NCI-H128 (cell line): Measurements from ENCODE around the gene NOTCH1.

Source experiments
- DNase-seq: peaks from one replicate; lab custom pipeline; 2025; ENCODE audit not compliant: unreplicated experiment; lab: John Stamatoyannopoulos, UW

The NOTCH1 gene

DNA sequence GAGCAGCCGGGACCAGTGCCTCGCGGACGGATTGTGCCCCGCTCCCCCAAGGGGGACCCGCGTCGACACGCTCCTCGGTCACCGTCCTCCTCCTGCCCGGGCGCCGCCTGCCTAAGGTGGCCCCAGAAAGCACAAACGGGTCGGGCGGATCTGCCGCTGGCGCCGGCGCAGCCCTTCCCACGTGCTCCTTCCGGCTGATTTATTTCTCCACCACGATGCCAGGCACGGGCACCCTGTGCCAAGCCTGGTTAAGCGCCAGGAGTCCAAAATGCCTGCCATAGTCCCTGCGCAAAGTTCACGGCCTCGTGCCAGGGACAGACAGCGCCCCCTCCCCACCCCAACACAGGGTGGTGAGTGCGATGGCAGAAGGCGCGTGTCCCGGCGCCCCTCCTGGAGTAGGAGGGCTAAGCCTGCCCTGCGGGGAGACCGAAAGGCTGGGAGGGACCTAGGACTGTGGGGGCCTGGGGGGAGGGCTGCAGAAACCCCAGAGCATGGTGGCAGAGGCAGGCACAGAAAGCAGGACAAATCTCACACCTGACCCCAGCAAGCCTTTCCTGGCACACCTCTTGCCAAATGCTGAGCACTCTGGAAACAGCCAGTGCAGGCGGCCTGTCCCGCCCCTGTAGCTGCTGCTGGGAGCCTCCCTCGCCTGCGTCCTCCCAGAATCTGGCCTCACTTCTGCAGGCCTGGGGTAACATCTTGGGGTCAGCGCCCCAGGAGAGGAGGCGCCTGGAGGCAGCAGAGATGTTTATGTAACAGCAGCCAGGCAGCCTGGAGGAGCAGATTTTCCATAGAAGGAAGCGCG lies 1.1 kb upstream of the NOTCH1 start:
- no peak for DNase-seq

DNA sequence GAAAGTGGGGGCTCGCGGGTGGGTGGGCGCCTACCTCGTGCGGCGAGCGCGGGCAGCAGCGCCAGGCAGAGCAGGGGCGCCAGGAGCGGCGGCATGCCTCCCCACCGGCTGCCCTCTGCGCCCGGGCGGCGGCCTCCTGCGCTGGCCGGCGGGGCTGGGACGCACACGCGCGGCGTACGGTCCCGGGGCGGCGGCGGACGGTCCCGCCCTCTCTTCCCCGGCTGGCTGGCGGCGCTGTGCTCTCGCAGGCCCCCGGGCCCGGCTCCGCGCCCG lies 220 bp downstream of the NOTCH1 start:
- DNase-seq: no peak

DNA sequence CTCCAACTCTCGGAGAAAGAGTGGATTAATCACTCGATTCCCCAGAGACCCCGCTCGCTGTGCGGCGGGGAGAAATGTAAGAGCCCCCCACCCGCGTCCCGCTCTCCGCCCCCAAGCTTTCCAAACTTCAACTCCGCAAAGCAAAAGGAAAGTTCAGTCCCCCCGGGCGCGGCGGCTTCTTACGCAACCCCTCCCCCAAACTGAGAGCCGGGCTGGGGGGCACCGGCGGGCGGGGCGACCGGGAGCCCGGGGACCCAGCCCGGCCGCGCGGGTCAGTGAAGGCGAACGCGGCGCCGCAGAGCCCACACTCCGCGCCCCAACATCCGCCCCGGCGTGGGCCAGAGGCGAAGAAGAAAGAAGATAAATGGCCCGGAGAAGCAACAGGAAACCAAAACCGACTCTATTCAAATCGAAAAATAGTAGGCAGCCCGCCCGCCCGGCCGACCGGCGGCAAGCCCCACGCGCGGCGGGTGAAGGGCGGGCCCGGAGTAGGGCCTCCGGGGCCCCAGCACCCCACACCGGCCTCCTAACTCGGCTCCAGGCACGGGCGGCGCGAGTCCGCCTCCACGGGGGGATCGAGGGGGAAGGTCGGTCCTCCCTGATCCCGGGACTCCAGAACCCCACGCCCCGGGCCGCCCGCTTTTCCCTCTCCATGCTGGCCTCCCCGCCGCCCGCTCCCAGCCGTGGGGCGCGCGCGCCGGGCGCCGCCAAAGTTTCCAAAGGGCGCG lies 720 bp downstream of the NOTCH1 start:
- DNase-seq: no peak

DNA sequence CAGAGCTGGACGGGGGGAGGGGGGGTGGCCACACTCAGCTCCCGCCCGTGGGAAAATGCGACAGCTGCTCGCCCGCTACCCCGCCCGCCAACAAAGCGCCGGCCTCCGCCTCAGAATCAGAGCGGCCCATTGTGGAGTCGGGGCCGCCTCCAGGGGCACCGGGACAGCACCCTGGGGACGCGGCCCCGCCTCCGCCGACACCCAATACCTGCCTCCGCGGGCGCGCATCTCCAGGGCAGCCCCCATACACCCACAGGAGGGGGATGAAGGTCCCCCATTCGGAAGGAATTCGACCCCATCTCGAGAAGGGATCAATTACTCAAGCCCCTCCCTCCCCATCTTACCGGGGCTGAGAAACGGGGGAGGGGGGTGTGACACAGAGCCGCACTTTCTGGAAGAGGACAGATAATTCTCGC lies 1.3 kb downstream of the NOTCH1 start:
- DNase-seq: no peak

DNA sequence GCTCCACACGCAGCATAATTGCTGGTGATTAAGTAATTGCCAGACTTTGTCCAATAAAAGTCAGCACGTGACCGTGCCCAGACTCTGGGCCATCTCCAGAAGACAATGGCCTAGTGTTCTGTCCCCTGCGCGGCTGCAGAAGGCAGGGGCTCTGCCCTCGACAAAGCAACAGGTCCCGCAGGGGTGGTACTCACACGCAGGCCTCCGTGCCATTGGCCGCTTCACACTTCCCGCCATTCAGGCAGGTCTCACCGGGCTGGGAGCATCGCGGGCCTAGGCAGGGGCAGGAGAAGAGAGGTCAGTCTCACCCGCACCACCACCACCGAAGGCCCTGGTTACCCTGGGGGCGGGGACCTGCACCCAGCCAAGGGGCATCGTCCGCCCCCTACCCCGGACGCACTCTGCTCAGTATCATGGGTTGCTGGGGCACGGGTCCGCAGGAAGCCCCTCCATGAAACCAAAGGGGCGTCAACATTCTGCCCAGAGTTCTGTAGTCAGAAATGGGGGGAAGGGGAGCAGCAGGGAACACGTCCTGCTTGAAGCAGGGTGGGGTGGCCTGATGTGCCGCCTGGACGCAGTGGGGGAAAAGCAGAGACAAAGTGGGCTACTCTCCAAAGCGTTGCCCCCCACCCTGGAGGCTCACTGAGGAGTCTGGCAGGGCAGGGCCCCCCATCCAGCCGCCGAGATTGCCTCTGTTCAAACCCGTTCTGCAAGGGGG lies 1.9 kb downstream of the NOTCH1 start:
- no peak for DNase-seq

DNA sequence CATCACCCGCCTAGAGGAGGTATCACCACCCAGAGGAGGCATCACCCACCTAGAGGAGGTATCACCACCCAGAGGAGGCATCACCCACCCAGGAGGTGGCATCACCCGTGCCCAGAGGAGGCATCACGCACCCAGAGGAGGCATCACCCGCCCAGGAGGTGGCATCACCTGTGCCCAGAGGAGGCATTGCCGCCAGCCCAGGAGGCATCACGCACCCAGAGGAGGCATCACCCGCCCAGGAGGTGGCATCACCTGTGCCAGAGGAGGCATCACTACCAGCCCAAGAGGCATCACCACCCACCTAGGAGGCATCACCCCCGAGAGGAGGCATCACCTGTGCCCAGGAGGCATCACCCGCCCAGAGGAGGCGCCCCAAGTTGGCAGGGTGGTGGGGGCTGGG lies 2.6 kb downstream of the NOTCH1 start:
- no peak for DNase-seq

DNA sequence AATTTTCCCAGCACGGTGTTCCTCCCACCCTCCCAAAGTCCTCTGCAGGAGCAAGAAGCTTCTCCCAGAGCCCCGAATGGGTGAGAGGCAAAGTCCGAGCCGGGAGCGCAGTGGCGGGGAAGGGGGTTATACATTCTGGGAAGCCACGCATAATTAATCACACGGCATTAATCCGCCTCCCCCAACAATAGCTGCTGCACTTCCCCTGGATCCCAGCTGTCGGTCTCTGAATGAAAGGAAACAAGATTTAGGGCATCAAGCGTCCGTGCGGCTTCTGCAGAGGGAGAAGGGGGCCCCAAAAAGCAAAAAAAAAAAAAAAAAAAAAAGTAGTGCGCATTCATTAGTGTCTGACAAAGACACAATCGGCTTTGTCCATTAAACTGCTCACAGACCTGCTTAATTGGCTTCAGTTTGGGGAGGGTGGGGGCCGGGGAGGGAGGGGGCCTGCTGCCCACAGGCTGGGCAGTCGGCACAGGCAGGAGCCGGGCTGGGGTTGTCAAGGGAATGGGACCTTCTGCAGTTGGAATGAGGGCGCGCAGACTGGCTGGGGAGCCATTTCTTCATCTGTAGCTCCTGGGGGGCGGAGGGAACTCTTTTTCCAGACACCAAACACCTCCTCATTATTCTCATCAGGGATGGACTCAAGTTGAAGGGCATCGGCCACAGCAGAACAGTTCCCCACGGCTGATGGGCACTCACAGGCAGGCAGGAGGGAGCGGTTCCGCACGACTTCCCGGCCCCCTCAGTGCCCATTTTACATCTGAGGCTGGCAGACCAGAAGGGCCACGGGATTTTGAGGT lies 3.4 kb downstream of the NOTCH1 start:
- no peak for DNase-seq

DNA sequence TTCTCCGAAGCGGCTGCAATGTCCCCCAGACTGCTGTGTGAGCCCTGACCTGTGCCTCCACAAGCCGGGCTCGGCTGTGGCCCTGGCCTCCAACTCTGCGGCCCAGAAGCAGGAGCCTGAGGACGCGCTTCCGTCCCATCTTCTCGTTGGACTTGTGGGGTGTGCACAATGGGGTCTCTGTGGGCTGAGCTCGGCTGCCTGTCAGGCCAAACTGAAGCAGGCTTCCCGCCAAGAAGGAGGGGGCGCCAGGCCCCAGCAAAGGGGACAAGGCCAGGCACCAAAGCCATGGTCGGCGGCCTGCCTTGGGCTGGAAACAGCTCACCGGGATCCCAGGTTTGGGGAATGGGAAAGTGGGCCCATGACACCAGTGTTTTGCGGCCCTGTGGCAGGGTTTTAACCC lies 4.1 kb downstream of the NOTCH1 start:
- no peak for DNase-seq

DNA sequence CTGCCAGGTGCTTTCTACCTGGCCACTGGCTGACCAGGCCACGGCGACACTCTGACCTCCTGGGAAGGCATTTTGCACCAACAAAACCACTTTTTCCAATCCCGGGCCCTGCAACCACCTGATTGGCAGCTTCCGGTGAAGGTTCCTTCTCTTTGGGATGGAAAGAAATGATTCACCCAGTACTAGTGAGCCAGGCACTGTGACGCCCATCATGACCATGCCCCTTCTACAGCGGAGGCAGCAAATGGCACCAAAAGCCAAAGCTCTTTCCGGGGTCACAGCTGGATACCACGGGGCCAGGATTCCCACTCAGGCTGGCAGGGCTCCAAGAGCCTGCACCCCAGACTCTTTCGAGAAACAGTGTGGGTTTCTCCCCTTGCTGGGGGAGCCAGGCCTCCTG lies 4.7 kb downstream of the NOTCH1 start:
- DNase-seq: no peak

DNA sequence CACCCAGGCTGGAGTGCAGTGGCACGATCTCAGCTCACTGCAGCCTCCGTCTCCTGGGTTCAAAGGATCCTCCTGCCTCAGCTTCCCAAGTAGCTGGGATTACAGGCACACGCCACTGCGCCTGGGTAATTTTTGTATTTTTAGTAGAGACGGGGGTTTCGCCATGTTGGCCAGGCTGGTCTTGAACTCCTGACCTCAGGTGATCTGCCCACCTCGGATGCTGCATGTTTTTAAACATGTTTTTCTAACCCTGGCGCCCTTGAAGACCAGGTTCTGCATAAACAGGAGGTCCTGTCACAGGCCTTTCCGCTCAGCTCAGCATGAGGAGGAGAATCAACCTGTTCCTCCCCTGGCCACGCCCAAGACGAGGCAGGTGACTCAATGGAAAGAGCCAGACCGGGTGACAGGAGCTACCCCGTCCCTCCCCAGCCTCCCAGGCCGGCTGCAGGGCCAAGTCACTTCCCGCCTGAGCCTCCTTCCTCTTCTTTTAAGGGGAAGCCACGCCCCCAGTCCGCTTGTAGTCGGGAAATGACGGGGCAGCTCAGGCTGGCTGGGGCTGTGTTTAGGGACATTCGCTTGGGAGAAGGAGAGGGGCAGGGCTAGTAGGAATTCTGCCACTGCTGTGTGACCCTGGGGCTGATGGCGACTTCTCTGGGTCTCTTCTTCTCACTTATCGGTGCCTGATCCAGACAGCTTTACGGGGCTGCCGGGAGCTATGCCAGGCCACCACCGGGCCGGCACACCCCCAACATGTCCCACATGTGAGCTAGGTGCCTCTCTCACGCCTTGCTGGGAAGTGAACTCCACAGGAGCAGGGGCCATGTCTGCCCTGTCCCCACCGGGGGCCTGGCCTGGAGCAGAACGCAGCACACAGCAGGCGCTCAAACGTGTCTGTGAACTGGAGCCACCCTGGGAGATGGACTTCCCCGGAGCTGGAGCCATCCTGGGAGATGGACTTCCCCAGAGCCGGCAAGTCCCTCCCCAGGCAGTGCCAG lies 6.1 kb downstream of the NOTCH1 start:
- DNase-seq: no peak

DNA sequence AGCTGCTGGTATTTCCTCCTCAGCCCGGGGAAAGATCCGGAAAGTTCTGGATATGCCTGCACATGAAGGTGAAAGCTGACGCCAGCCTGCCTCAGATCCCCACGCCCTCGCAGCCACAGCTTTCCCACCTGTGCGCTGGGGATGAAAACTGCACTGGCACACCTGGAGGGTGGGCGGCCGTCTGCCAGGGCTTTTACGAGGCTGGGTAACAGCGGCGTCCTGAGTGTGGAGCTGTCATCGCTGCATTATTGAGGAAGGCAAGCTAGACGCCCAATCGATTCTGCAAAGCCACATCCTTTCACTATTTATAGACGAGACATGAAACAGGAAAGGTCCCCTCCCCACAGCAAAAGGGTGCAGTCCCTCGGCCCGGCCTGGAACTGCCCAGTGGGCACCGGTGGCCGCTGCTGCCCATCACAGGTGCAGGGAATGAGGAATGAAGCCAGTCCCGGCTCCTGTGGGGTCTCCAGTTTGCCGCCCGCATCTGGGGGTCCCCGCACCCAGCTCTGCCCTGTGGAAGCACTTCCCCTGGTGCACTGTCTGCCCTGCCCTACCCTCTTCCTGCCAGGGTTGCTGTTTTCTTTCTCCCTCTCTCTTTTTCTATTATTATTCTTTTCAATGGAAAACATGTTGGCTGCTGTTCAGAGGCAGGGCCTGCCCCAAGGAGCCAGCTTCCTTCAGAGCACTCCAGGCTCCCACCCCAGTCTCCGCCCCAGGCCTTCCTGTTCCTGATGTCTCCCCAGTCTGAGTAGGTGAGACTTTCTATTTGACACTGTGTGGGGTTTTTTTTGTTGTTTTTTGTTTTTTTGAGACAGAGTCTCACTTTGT lies 7.0 kb downstream of the NOTCH1 start:
- DNase-seq: no peak

DNA sequence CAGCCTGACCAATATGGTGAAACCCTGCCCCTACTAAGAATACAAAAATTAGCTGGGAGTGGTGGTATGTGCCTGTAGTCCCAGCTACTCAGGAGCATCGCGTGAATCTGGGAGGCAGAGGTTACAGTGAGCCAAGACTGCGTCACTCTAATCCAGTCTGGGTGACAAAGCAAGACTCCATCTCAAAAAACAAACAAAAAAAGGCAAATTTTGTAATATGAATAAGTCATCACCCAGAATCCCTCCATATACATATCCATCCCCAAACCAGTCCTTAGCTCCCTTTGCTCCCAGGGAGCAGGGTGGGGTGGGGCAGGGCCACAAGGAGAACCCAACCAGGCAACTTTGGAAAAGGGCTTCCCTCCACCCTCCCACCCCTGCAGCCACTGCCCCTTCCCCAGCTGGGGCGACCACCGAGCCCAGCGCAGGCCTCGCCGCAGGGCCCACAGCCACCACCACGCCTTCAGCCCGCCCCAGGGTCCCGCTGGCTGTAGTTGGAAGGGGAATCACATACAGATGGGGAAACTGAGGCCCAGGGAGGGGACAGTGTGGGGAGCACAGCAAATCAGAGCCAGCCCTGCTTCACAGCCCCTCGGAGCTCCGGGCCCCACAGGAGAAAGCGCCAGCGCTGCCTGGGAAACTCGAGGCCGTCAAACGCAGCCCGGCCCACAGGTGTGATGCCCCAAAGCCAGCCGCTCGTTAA lies 7.8 kb downstream of the NOTCH1 start:
- DNase-seq: no peak

DNA sequence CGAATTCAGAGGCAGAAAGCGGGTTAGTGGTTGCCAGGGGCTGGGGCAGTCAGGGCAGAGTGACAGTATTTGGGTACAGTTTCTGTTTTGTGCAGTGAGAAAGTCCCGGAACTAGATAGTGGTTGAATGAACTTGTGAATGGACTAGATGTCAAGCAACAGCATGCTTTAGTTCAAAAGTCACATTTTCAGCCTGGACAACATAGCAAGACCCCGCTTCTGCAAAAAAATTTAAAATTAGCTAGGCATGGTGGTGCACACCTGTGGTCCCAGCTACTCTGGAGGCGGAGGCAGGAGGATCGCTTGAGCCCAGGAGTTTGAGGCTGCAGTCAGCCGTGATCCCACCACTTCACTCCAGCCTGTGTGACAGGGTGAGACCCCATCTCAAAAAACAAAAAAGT lies 8.4 kb downstream of the NOTCH1 start:
- DNase-seq: no peak

DNA sequence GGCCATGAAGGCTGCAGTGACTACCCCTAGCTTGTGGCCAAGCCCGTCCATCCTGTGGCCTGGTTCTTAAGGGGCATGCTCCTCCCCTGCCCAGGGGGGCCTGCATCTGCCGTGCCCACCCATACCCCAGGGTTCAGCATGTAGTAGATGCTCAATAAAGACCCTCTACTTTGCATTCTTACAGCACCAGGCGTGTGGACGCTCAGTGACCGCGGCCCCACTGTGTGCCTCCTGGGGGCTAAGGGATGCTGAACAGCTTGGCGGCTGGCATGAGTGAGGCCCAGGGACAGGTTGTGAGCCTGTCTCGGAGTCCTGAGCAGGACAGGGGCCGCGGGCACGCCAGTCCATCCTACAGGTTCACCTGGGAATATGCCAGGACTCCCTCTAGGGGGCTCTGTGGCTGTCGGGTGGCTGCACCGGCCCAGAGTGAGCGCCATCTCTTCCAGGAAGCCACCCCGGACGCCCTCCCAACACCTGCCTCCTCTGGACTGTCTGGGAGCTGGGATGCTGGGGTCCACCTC lies 9.1 kb downstream of the NOTCH1 start:
- no peak for DNase-seq

DNA sequence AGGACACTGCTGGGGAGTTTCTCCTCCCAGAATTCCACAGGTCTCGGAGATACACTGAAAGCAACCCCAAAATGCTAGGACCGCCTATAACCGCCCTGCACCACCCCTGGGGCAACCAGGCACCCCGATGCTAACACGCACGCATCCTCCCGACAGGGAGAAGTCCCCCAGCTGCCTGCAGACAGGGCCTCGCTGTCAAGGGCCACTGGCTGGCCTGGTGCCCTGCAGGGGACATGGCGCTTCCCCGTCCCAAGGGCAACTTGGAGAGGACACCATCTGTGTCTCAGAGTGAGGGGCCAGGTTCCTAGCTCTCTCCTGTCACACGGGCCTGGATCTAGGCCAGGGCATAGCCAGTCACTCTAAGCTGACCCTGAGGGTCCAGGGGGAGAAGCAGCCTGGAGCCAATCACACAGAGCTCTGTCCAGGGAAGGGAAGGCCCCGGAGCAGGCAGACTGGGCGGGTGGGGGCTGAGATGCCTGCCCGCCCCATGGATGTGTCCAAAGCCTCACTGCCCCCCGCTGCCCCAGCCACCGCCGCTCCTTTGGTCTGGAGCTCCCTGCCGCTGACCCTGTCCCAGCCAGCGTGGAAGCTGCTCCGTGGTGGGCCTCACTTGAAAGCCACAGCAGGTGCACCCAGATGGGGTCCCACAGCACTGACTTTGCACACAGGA lies 9.7 kb downstream of the NOTCH1 start:
- DNase-seq: no peak

DNA sequence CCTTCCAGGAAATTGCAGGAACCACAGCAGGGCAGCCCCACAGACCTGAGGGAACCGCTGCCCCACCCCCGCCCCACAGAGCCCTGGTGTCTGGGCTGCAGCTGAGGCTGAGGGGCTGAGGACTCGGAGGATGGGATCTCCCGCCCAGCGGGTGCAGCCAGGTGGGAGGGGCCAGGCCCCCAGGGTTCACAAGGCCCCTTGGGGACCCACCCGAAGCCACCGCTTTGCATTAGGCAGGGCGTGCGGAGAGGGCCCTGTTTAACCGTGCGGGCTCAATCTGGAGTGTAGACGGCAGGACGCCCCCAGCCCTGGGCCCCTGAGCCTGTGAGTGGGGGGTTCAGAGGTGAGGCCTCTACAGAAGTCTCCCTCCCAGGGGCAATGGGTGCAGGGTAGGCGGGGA lies 10.8 kb downstream of the NOTCH1 start:
- DNase-seq: no peak

DNA sequence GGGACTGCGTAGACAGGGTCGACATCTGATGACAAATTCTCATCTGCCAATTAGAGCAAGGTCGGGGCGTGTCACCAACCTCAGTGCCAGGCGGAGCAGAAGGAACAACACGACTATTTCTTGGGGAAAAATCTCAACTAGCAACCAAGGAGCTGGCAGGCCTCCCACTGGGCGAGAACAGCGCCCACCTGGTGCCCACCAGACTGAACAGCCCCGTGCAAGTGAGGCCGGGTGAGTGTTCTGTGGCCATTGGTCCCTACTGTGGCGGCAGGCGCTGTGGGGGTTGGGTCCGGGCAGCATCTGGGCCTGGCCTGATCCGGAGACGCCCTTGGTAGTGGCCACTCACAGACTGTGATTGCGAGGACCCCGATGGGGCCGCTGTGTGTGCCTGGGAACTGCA lies 11.5 kb downstream of the NOTCH1 start:
- DNase-seq: no peak

DNA sequence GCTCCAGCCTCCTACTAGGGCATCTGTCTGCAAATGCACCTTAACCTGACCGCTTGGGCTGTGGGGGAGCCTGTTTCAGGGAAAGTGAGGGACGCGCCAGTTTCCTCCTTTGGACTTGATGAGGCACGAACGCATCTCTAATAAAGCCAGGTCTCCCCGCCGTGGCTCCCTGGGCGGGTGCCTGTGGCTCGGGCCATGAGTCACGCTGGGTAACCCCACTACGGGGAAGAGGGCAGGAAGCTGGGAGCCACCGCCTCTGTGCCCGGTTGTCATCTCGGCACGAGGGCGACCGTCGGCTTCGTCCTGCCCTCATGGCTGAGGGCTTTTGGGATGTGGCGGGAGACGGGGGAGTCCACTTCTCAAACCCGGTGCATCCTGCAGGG lies 12.1 kb downstream of the NOTCH1 start:
- DNase-seq: no peak
